GM23248 (cell line): ENCODE results near the gene MXRA8.

Experiments
- EZH2 ChIP-seq: fragments of 200-600 bp; sonication (generic); IDR thresholded peaks from 2 replicates; pipeline ENCODE4 v1.6.1; 2018; ENCODE audit warnings: antibody characterized with exemption, mild to moderate bottlenecking; ENCODE audit not compliant: insufficient read depth, poor library complexity, severe bottlenecking
- EZH2phosphoT487 ChIP-seq: fragments of 200-600 bp; sonication (generic); IDR thresholded peaks from 2 replicates; pipeline ENCODE4 v1.6.1; 2018; ENCODE audit warnings: antibody characterized with exemption, moderate library complexity, mild to moderate bottlenecking, low read depth; ENCODE audit not compliant: insufficient read depth

DNA sequence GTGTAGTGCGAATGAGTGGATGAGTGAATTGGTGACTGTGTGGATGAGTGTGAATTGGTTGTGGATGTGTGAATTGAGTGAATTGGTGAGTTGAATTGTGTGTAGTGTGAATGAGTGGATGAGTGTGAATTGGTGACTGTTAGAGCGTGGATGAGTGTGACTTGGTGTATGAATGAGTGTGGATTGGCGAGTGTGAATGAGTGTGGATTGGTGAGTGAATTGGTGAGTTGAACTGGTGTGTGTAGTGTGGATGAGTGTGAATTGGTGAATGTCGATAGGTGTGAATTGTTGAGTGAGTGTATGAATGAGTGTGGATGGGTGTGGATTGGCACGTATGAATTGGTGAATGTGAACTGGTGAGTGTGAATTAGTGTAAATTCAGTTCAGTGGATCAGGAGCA, 9.0 kb upstream of the MXRA8 start:
- TF ChIP-seq EZH2 (no peak), EZH2phosphoT487 (no peak)
